ENCODE data around the gene GK. TPM values are rescaled to one million over a fixed set of nuclear protein-coding genes. Genes with fewer than 3 reads are reported as not detected.
"Not testable (repeated sequence)": the region's sequence is repeated elsewhere in the genome, so short reads cannot be mapped to it uniquely, and the experiment has no call there.

The GK gene
- total RNA-seq, 1 donor from 2014 or later, result 7.3 TPM

DNA sequence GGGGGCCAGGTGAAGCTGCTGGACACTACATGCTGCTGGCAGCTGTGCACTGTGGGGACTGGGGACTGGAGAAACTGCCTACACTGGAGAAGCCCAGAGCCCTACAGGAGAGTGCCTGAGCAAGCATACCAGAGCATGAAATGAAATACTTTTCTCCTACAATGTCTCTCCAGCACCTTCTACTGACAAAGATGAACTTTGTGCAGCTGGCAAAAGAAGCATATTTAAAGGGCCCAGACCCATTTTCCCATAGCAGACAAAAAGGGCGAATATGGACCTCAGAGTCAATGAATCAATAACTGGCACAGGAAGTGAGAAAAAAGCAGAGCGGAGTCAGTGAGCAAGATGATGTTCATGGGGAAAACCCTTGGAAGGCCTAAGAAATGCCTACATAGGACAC is 30.9 kb upstream of the GK start:
- Mint-ChIP-seq H3K4me1 (ENCODE audit: unreplicated experiment) (peaks cover 5% of the 10 kb centered on the region), H3K27ac (ENCODE audit: unreplicated experiment) (no peak overlapping the region), H3K27me3 (ENCODE audit: unreplicated experiment) (no peaks in the 10 kb centered on the region), H3K4me3 (ENCODE audit: unreplicated experiment) (no peak overlapping the region), H3K9me3 (ENCODE audit: unreplicated experiment) (peaks cover 21% of the 10 kb centered on the region), H3K36me3 (ENCODE audit: unreplicated experiment) (no peaks in the 10 kb centered on the region)
- DNase-seq (ENCODE audit: extremely low spot score, unreplicated experiment), result no peak
- TF ChIP-seq, protein P1, sequence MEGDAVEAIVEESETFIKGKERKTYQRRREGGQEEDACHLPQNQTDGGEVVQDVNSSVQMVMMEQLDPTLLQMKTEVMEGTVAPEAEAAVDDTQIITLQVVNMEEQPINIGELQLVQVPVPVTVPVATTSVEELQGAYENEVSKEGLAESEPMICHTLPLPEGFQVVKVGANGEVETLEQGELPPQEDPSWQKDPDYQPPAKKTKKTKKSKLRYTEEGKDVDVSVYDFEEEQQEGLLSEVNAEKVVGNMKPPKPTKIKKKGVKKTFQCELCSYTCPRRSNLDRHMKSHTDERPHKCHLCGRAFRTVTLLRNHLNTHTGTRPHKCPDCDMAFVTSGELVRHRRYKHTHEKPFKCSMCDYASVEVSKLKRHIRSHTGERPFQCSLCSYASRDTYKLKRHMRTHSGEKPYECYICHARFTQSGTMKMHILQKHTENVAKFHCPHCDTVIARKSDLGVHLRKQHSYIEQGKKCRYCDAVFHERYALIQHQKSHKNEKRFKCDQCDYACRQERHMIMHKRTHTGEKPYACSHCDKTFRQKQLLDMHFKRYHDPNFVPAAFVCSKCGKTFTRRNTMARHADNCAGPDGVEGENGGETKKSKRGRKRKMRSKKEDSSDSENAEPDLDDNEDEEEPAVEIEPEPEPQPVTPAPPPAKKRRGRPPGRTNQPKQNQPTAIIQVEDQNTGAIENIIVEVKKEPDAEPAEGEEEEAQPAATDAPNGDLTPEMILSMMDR (IDR thresholded peaks at IDR 0.05), result no peak

GRCh38 chrX:30626402-30626801 is 26.8 kb upstream of the GK start:
- Mint-ChIP-seq H3K27ac (ENCODE audit: unreplicated experiment) (no peak overlapping the region), H3K9me3 (ENCODE audit: unreplicated experiment) (peaks cover 16% of the 10 kb centered on the region), H3K27me3 (ENCODE audit: unreplicated experiment) (no peaks in the 10 kb centered on the region), H3K36me3 (ENCODE audit: unreplicated experiment) (no peaks in the 10 kb centered on the region), H3K4me3 (ENCODE audit: unreplicated experiment) (no peak overlapping the region), H3K4me1 (ENCODE audit: unreplicated experiment) (peaks cover under 1% of the 10 kb centered on the region)
- TF ChIP-seq, protein P1 (IDR thresholded peaks at IDR 0.05), result no peak
- no peak for DNase-seq (ENCODE audit: extremely low spot score, unreplicated experiment)

DNA sequence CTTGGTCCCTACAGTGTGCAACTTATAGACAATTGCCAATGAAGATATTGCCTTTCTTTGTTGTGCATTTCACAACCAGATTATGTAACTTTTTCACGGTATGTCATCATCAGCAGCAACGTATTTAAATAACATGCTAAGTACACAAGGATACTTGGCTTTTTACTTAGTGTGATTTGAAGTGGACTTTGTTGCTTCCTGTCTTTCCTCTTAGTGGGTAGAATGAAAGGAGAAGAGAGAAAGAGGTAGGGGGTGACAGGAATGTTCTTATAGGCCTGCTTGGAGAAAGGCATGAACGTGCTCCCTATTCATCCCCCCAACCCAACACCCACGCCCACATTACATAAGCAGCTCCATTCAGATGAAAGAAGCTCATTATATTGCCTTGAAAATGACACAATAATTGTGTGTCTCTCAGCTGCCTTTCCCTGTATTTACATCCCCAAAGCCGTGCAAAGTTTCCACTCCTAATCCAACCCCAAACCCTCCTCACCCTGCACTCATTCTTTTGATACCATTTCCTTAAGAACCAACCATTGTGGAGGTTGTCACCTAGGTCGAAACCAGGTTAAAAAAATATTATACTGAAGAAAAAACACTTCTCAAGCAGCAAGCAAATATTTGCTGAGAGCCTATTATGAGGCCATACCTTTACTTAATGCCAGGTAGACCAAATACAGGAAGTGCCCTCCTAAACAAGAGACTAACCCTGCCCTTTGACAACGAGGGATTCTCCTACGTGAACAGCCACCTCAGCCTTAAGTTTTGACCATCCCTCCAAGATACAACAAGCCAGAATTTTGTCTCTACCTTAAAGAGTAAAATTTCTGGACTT is 25.2 kb upstream of the GK start:
- Mint-ChIP-seq H3K27me3 (ENCODE audit: unreplicated experiment) (no peaks in the 10 kb centered on the region), H3K36me3 (ENCODE audit: unreplicated experiment) (no peaks in the 10 kb centered on the region), H3K4me3 (ENCODE audit: unreplicated experiment) (no peak overlapping the region), H3K9me3 (ENCODE audit: unreplicated experiment) (peaks cover 8% of the 10 kb centered on the region), H3K27ac (ENCODE audit: unreplicated experiment) (no peak overlapping the region), H3K4me1 (ENCODE audit: unreplicated experiment) (no peaks in the 10 kb centered on the region)
- no peak for DNase-seq (ENCODE audit: extremely low spot score, unreplicated experiment)
- TF ChIP-seq, protein P1 (IDR thresholded peaks at IDR 0.05), result no peak

GRCh38 chrX:30634070-30634469 is 19.2 kb upstream of the GK start:
- not testable (repeated sequence) for H3K9me3 Mint-ChIP-seq (ENCODE audit: unreplicated experiment); H3K4me3 Mint-ChIP-seq (ENCODE audit: unreplicated experiment); DNase-seq (ENCODE audit: extremely low spot score, unreplicated experiment); H3K27ac Mint-ChIP-seq (ENCODE audit: unreplicated experiment); H3K27me3 Mint-ChIP-seq (ENCODE audit: unreplicated experiment); H3K36me3 Mint-ChIP-seq (ENCODE audit: unreplicated experiment); H3K4me1 Mint-ChIP-seq (ENCODE audit: unreplicated experiment)

DNA sequence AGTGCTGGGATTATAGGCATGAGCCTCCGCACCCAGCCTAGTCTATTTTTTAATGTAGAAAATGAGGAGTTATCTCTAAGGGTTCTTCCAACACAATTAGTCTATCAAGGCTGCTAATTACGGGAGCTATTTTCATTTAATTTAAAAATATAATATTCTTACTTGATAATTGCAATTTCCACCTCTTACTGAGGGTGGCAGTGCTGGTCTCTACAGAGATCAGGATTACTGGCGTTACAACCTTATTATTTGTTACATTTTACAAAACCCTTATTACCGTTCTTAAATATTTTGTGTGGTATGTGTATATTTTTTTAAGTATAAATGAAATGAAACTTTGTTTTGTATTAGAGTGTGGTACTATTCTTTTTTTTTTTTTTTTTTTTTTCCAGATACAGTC is 17.6 kb upstream of the GK start:
- TF ChIP-seq, protein P1 (IDR thresholded peaks at IDR 0.05), result peak; percentile 58
- Mint-ChIP-seq H3K4me3 (ENCODE audit: unreplicated experiment) (no peak overlapping the region), H3K36me3 (ENCODE audit: unreplicated experiment) (no peaks in the 10 kb centered on the region), H3K27ac (ENCODE audit: unreplicated experiment) (no peak overlapping the region), H3K9me3 (ENCODE audit: unreplicated experiment) (no peaks in the 10 kb centered on the region), H3K4me1 (ENCODE audit: unreplicated experiment) (no peaks in the 10 kb centered on the region), H3K27me3 (ENCODE audit: unreplicated experiment) (no peaks in the 10 kb centered on the region)
- DNase-seq (ENCODE audit: extremely low spot score, unreplicated experiment), result no peak

Measured in osteocyte (in vitro differentiated cells).